GM12865 (cell line): ENCODE results near the gene EFCAB13.
"Not testable (repeated sequence)": the region's sequence is repeated elsewhere in the genome, so short reads cannot be mapped to it uniquely, and the experiment has no call there.

ENCODE experiments used
- DNase-seq: peaks from one replicate; pipeline ENCODE4 v3.0.0; 2010; ENCODE audit warnings: low read depth
- H3K4me3 ChIP-seq: 2 replicates; pipeline ENCODE4 v1.5.1; 2011; ENCODE audit warnings: mild to moderate bottlenecking, low read depth, low read length, control low read depth
- TF ChIP-seq, protein P1 (sequence below): IDR thresholded peaks from 2 replicates; pipeline ENCODE4 v1.5.1; 2011; ENCODE audit warnings: low read length, control low read depth, low read depth, inconsistent platforms; ENCODE audit not compliant: insufficient read depth; ENCODE audit errors: missing control alignments

EFCAB13 gene

DNA sequence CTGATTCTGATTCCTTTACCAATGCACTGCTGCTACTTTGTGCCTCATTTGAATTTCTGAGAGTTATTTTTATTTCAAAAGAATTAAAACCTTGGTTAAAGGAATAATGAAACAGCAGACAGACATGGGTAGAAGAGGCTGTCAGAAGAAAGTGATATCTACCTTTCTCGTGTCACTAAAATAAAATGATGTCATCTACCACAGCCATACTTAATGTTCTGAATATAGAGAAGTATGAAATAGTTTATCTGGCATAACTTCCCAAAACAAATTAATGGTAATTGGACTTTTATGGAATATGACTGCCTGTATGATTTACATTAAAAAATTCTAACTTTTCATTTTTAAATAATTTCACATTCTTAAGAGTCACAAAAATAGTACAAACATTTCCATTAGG is 52.5 kb downstream of the EFCAB13 start:
- DNase-seq = no peak
- TF ChIP-seq, protein P1, sequence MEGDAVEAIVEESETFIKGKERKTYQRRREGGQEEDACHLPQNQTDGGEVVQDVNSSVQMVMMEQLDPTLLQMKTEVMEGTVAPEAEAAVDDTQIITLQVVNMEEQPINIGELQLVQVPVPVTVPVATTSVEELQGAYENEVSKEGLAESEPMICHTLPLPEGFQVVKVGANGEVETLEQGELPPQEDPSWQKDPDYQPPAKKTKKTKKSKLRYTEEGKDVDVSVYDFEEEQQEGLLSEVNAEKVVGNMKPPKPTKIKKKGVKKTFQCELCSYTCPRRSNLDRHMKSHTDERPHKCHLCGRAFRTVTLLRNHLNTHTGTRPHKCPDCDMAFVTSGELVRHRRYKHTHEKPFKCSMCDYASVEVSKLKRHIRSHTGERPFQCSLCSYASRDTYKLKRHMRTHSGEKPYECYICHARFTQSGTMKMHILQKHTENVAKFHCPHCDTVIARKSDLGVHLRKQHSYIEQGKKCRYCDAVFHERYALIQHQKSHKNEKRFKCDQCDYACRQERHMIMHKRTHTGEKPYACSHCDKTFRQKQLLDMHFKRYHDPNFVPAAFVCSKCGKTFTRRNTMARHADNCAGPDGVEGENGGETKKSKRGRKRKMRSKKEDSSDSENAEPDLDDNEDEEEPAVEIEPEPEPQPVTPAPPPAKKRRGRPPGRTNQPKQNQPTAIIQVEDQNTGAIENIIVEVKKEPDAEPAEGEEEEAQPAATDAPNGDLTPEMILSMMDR = no peak
- H3K4me3 ChIP-seq = no peak overlapping the region

DNA sequence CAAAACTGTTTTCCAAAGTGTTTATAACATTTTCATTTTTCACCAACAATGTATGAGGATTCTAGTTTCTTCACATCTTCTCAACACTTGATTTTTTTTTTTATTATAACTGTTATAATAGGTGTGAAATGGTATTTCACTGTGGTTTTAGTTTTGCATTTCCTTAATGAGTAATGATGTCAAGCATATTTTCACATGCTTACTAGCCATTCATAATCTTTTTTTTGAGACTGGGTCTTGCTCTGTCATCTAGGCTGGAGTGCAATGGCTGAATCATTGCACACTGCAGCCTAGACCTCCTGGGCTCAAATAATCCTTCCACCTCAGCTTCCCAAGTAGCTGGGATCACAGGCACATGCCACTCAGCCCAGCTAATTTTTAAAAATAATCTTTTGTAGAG is 65.1 kb downstream of the EFCAB13 start:
- no peak for DNase-seq

DNA sequence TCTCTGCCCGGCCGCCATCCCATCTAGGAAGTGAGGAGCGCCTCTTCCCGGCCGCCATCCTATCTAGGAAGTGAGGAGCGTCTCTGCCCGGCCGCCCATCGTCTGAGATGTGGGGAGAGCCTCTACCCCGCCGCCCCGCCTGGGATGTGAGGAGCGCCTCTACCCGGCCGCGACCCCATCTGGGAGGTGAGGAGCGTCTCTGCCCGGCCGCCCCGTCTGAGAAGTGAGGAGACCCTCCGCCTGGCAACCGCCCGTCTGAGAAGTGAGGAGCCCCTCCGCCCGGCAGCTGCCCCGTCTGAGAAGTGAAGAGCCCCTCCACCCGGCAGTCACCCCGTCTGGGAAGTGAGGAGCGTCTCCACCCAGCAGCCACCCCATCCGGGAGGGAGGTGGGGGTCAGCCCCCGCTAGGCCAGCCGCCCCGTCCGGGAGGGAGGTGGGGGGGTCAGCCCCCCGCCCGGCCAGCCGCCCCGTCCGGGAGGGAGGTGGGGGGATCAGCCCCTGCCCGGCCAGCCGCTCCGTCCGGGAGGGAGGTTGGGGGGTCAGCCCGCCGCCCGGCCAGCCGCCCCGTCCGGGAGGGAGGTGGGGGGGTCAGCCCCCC is 73.9 kb downstream of the EFCAB13 start:
- not testable (repeated sequence) for DNase-seq, H3K4me3 ChIP-seq

More for the DNA sequence above, 65.1 kb downstream of the EFCAB13 start:
- TF ChIP-seq, protein P1 = no peak
- H3K4me3 ChIP-seq = no peak overlapping the region

- TF ChIP-seq, protein P1 = no peak
- no peak overlapping the region for H3K4me3 ChIP-seq
- DNase-seq = no peak
Measured at GRCh38 chr17:47400333-47400732, 76.6 kb downstream of the EFCAB13 start.

- DNase-seq = no peak
- H3K4me3 ChIP-seq = no peak overlapping the region
- TF ChIP-seq, protein P1 = no peak
Measured at GRCh38 chr17:47401100-47401499, 77.3 kb downstream of the EFCAB13 start.

GRCh38 chr17:47404006-47404405 is 80.3 kb downstream of the EFCAB13 start:
- no peak overlapping the region for H3K4me3 ChIP-seq
- no peak for DNase-seq
- TF ChIP-seq, protein P1 = no peak

- no peak overlapping the region for H3K4me3 ChIP-seq
- TF ChIP-seq, protein P1 = no peak
- no peak for DNase-seq
Measured at GRCh38 chr17:47404875-47405274, 81.1 kb downstream of the EFCAB13 start.

- no peak for DNase-seq
- TF ChIP-seq, protein P1 = no peak
- H3K4me3 ChIP-seq = no peak overlapping the region
Measured at GRCh38 chr17:47413872-47414271, 90.1 kb downstream of the EFCAB13 start.
